NOMO-1 (cell line): ENCODE results near the gene EXOSC2.
"Not testable (repeated sequence)": the region's sequence is repeated elsewhere in the genome, so short reads cannot be mapped to it uniquely, and the experiment has no call there.

ENCODE experiments used
- DNase-seq, 2 experiments: peaks; one replicate each; lab custom pipeline; 2025; ENCODE audit not compliant: unreplicated experiment in 2 of 2; lab: John Stamatoyannopoulos, UW

EXOSC2 gene

GRCh38 chr9:130666393-130667119 lies 27.0 kb upstream of the EXOSC2 start:
- DNase-seq, result no peak

GRCh38 chr9:130667120-130667435 lies 26.5 kb upstream of the EXOSC2 start:
- no peak for DNase-seq

- DNase-seq, result no peak
Measured at GRCh38 chr9:130668196-130668595, 25.4 kb upstream of the EXOSC2 start.

- DNase-seq, result no peak
Measured at GRCh38 chr9:130668659-130669058, 24.9 kb upstream of the EXOSC2 start.

- DNase-seq, result no peak
Measured at GRCh38 chr9:130669965-130670364, 23.6 kb upstream of the EXOSC2 start.

GRCh38 chr9:130670644-130671043 lies 22.9 kb upstream of the EXOSC2 start:
- DNase-seq, result no peak

- DNase-seq, result no peak
Measured at GRCh38 chr9:130672466-130672865, 21.1 kb upstream of the EXOSC2 start.

- no peak for DNase-seq
Measured at GRCh38 chr9:130672933-130673615, 20.5 kb upstream of the EXOSC2 start.

- no peak for DNase-seq
Measured at GRCh38 chr9:130675396-130675795, 18.2 kb upstream of the EXOSC2 start.

GRCh38 chr9:130677252-130677651 lies 16.3 kb upstream of the EXOSC2 start:
- no peak for DNase-seq

- DNase-seq, result peak; percentile 79 to 83
Measured at GRCh38 chr9:130680836-130681768, 12.5 kb upstream of the EXOSC2 start.

GRCh38 chr9:130681769-130682420 lies 11.7 kb upstream of the EXOSC2 start:
- DNase-seq, result no peak

GRCh38 chr9:130682421-130683121 lies 11.0 kb upstream of the EXOSC2 start:
- DNase-seq, result peak; percentile 38 to 47

GRCh38 chr9:130685104-130685503 lies 8.5 kb upstream of the EXOSC2 start:
- no peak for DNase-seq

GRCh38 chr9:130685945-130686344 lies 7.6 kb upstream of the EXOSC2 start:
- DNase-seq, result not testable (repeated sequence)

- no peak for DNase-seq
Measured at GRCh38 chr9:130687615-130688014, 6.0 kb upstream of the EXOSC2 start.

- DNase-seq, result no peak
Measured at GRCh38 chr9:130688072-130688471, 5.5 kb upstream of the EXOSC2 start.

GRCh38 chr9:130689572-130689936 lies 4.0 kb upstream of the EXOSC2 start:
- DNase-seq, result no peak

- DNase-seq, result peak; percentile 62 to 93
Measured at GRCh38 chr9:130689937-130690700, 3.5 kb upstream of the EXOSC2 start.

GRCh38 chr9:130692321-130692720 lies 1.3 kb upstream of the EXOSC2 start:
- no peak for DNase-seq
